DMS153 treated with DMSO at 0.1 percent for 48 hours (cell line): Measurements from ENCODE around the gene HRH1.

Experiments used
- DNase-seq: peaks from one replicate; lab custom pipeline; 2025; ENCODE audit not compliant: unreplicated experiment; lab: John Stamatoyannopoulos, UW

The HRH1 gene

DNA sequence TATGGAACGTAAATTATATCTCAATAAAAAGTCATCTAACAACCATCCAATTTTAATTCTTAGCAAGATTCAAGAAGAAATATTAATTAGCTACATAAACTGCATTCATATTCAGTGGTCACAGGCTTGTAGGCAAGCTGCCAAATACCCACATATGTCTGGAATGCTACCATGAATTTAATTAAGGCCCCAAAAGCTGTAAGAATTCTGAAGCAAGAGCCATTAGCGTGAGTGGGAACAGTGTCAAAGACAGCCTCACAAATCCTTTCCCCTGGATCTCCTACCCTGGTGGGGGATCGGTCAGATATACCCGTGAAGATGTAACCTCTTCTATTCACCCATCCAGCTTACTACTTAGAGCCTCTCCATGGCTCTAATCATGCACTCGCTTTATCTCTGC is 157.9 kb downstream of the HRH1 start:
- no peak for DNase-seq
